ENCODE data around the gene ATG16L1. TPM values are rescaled to one million over a fixed set of nuclear protein-coding genes. Genes with fewer than 3 reads are reported as not detected.

Gene ATG16L1
- total and polyA plus RNA-seq, 2 donors (not counting 3 experiments of a cell fraction or from before 2014, with no cell fraction given) = 18.1 to 29.8 TPM

GRCh38 chr2:233343171-233343705 lies 91.8 kb downstream of the ATG16L1 start:
- Histone ChIP-seq H3K9ac (replicated peaks; ENCODE audit: extremely low read depth, insufficient read depth, low read length) (no peak overlapping the region), H2AFZ (ENCODE audit: low read depth, low read length) (no peak overlapping the region), H3K4me1 (ENCODE audit: control insufficient read depth, extremely low read depth, insufficient read depth, low read length) (no peaks in the 10 kb centered on the region), H3K9me1 (replicated peaks; ENCODE audit: control insufficient read depth, extremely low read depth, insufficient read depth, low read length) (no peaks in the 10 kb centered on the region), H3K9me3 (replicated peaks; ENCODE audit: control insufficient read depth, insufficient read depth, low read length) (no peaks in the 10 kb centered on the region), H3K27me3 (ENCODE audit: control insufficient read depth in 2 of 2, insufficient read depth in 2 of 2, low read length in 2 of 2) (peaks cover 2 to 3% of the 10 kb centered on the region in 2 experiments), H3K4me3 (replicated peaks in 1 of 3; ENCODE audit: insufficient read depth in 1 of 3, low read depth in 1 of 3, low read length in 3 of 3) (no peak overlapping the region), H3K27ac (ENCODE audit: insufficient read depth, low read depth, low read length) (no peak overlapping the region), H3K36me3 (ENCODE audit: control insufficient read depth in 2 of 2, extremely low read depth in 1 of 2, insufficient read depth in 2 of 2, low read length in 2 of 2) (no peaks in the 10 kb centered on the region), H3K79me2 (ENCODE audit: control insufficient read depth, insufficient read depth, low read length) (no peaks in the 10 kb centered on the region), H3K4me2 (ENCODE audit: insufficient read depth, low read length) (no peak overlapping the region), H4K20me1 (replicated peaks; ENCODE audit: control insufficient read depth, extremely low read depth, insufficient read depth, low read length) (no peaks in the 10 kb centered on the region)
- dilution Hi-C loops (cut with MboI; ENCODE audit: extremely low pct_ligation_motif_present, low sequenced_read_pairs) = no loop called here
- no peak for TF ChIP-seq MYC (IDR thresholded peaks at IDR 0.05; ENCODE audit: low read depth, low read length)
- TF ChIP-seq POLR2AphosphoS5 (IDR thresholded peaks at IDR 0.05; ENCODE audit: insufficient read depth, low read depth, low read length) = no peak
- TF ChIP-seq FOS (IDR thresholded peaks at IDR 0.05; ENCODE audit: borderline replicate concordance, insufficient read depth, low read length) = no peak
- TF ChIP-seq MAX (IDR thresholded peaks at IDR 0.05; ENCODE audit: insufficient read depth, insufficient read length) = no peak
- TF ChIP-seq, protein P1, sequence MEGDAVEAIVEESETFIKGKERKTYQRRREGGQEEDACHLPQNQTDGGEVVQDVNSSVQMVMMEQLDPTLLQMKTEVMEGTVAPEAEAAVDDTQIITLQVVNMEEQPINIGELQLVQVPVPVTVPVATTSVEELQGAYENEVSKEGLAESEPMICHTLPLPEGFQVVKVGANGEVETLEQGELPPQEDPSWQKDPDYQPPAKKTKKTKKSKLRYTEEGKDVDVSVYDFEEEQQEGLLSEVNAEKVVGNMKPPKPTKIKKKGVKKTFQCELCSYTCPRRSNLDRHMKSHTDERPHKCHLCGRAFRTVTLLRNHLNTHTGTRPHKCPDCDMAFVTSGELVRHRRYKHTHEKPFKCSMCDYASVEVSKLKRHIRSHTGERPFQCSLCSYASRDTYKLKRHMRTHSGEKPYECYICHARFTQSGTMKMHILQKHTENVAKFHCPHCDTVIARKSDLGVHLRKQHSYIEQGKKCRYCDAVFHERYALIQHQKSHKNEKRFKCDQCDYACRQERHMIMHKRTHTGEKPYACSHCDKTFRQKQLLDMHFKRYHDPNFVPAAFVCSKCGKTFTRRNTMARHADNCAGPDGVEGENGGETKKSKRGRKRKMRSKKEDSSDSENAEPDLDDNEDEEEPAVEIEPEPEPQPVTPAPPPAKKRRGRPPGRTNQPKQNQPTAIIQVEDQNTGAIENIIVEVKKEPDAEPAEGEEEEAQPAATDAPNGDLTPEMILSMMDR (IDR thresholded peaks at IDR 0.05; ENCODE audit: extremely low read depth in 1 of 2, insufficient read depth in 1 of 2, low read depth in 1 of 2, low read length in 2 of 2) = no peak
- no peak for TF ChIP-seq POLR2A (IDR thresholded peaks at IDR 0.05; ENCODE audit: low read depth, low read length)
- TF ChIP-seq GATA2 (IDR thresholded peaks at IDR 0.05; ENCODE audit: insufficient read depth, insufficient read length, low read depth, low read length) = no peak
- no peak for TF ChIP-seq JUN (IDR thresholded peaks at IDR 0.05; ENCODE audit: borderline replicate concordance, insufficient read depth, insufficient read length, low read depth)
- POLR2A ChIA-PET = interaction anchor here (0.7 kb wide), 1 partner anchor 1649 kb away, joined by 3 read pairs; no protein-coding TSS in a partner anchor
- intact Hi-C loops (cut with micrococcal nuclease) = no loop called here
- FAIRE-seq = no peak
- CTCF ChIA-PET = interaction anchor here (0.9 to 1.0 kb wide), 2 partner anchors 17 to 106 kb away, joined by 3 to 4 read pairs; no protein-coding TSS in a partner anchor
- no peak for DNase-seq (ENCODE audit: low read depth, low spot score)
- no TSS peak for BruUV-seq (replicated peaks)

Small RNA genes within 50 kb of the gene (small RNA-seq; reads per million reads assigned to genes)
- gene RN7SL32P (ENCODE audit: insufficient read depth, insufficient read length, low read depth, low replicate concordance) = not detected
- gene SCARNA5 (ENCODE audit: insufficient read depth, insufficient read length, low read depth, low replicate concordance) = 44.0 reads per million, percentile 91 among the genes with 10 or more reads in this experiment
- gene SCARNA6 (ENCODE audit: insufficient read depth, insufficient read length, low read depth, low replicate concordance) = 10.9 reads per million, percentile 64 among the genes with 10 or more reads in this experiment

Other genes with a start within 250 kb of the ATG16L1 start
- 0.18 and 0.22 TPM in 2 replicates for gene NGEF, start 238.4 kb upstream of the ATG16L1 start, total RNA-seq
- gene NGEF, start 238.4 kb upstream of the ATG16L1 start, polyA plus RNA-seq = 0.13 and 0.41 TPM in 2 replicates
- gene NEU2, start 219.0 kb upstream of the ATG16L1 start, total RNA-seq = not detected in 2 replicates
- not detected in 2 replicates for gene NEU2, start 219.0 kb upstream of the ATG16L1 start, polyA plus RNA-seq
- 43.3 and 46.6 TPM in 2 replicates for gene INPP5D, start 191.3 kb upstream of the ATG16L1 start, total RNA-seq
- 10.6 and 13.9 TPM in 2 replicates for gene INPP5D, start 191.3 kb upstream of the ATG16L1 start, polyA plus RNA-seq
- gene SAG, start 56.1 kb downstream of the ATG16L1 start, total RNA-seq = not detected in 2 replicates
- not detected in 2 replicates for gene SAG, start 56.1 kb downstream of the ATG16L1 start, polyA plus RNA-seq
- 36.5 and 36.6 TPM in 2 replicates for gene DGKD, start 102.8 kb downstream of the ATG16L1 start, total RNA-seq
- gene DGKD, start 102.8 kb downstream of the ATG16L1 start, polyA plus RNA-seq = 10.4 and 10.8 TPM in 2 replicates